ENCODE data around the gene YRDC. TPM values are rescaled to one million over a fixed set of nuclear protein-coding genes. Genes with fewer than 3 reads are reported as not detected.

The YRDC gene, protein sequence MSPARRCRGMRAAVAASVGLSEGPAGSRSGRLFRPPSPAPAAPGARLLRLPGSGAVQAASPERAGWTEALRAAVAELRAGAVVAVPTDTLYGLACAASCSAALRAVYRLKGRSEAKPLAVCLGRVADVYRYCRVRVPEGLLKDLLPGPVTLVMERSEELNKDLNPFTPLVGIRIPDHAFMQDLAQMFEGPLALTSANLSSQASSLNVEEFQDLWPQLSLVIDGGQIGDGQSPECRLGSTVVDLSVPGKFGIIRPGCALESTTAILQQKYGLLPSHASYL
- 8.1 and 11.1 TPM in 2 replicates for total RNA-seq

DNA sequence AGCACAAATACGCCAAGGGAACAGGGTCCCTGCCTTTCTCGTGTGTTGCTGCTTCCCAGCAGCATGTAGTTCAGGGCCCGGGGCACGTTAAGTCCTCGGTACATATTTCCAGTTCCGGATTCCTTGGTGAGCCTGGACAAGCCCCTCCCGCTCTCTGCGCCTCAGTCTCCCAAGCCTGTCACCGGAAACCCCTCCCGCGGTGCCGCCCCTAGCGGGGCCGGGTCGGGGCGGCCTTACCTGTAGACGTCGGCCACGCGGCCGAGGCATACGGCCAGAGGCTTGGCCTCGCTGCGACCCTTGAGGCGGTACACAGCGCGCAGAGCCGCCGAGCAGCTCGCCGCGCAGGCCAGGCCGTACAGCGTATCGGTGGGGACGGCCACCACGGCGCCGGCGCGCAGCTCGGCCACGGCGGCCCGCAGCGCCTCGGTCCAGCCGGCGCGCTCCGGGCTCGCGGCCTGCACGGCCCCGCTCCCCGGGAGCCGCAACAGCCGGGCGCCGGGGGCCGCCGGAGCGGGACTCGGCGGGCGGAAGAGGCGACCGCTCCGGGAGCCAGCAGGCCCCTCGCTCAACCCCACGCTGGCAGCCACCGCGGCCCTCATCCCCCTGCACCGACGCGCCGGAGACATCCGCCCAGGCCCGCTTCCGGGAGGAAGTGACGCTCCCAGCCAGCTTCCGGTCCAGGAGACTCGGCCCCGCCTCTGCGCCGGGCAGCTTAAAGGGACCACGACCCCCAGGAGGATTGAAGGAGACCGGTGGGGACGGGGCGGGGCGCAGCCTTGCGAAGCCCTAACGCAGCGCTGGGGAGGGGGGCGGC, at the start of gene YRDC, which contains the start of gene C1orf122:
Gene YRDC (minus strand): TSS at position 654 of the 814 bp plus-strand sequence. CDS start 28 bp downstream, at position 626.
Gene C1orf122 (plus strand): TSS at position 236 of the 814 bp plus-strand sequence. CDS start 615 bp downstream, outside the sequence.

DNA sequence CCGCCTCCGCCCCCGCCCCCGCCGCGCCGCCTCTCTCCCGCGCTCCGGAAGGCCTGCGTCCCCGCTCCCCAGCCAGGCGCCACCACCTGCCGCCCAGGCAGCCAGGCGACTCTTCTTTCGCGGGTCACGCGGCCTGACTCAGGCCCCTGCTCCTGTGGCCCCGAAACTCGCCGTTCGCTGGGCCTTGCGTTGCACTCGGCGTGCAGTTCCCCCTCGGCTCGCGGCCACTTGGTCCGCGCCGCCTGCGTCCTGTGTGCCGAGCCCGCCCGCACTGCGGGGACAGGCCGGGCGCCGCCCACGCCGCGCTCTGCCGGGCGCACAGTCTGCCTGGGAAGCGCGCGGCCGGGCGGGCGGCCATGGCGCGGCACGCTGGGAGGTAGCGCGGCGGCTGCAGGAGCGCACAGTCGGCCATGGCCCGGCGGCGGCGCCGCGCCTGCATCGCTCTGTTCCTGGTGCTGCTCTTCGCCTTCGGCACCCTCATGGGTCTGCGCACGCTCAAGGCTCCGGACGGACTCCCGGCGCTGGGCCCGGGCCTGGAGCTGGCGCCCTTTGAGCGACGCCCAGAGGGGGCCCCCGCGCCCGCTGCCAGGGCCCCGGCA, 14.1 kb downstream of the YRDC start, which contains the start of gene MANEAL:
Gene MANEAL (plus strand): TSS at position 75 of the 599 bp plus-strand sequence. CDS start 336 bp downstream, at position 411.

DNA sequence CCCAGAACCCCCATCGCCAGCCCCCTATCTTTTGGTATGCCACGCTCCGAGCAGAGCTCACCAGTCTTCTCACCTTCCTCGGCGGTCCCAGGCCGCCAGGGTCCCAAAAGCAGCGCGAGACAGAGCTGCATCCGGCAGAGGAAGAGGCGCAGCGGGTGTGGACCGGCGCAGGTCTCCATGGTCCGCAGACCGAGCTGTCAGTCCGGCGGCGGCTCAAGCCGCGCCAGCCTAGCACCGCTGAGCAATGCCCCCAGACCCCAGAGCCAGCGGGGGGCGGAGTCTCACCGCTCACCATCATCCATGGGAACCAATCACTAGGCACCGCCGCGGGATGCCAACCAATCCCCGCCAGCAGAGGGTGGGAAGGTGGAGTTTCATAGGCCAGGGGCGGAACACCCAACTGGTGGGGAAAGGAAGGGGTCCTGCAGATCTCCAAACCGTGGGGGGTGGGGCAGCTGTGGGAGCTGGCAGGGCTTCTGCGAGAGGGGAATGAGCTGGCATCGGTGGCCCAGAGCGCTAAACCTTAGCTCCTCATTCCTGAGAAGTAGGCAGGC, 43.0 kb downstream of the YRDC start, which contains the start of gene EPHA10:
Gene EPHA10 (minus strand): TSS at position 233 of the 554 bp plus-strand sequence. CDS start 54 bp downstream, at position 179.

Other genes starting within 250 kb of the YRDC start
- gene GNL2, start 212.3 kb downstream of the YRDC start, total RNA-seq: 56.4 and 66.9 TPM in 2 replicates
- 0.15 and 0.83 TPM in 2 replicates for gene RSPO1, start 173.3 kb downstream of the YRDC start, total RNA-seq
- gene CDCA8, start 115.7 kb downstream of the YRDC start, total RNA-seq: 1.5 and 16.4 TPM in 2 replicates
- gene EPHA10, start 43.1 kb downstream of the YRDC start, total RNA-seq: 0.15 TPM in 1 of 2 replicates, not detected in the other
- gene MANEAL, start 14.4 kb downstream of the YRDC start, total RNA-seq: 0.15 and 1.8 TPM in 2 replicates
- gene C1orf122, start 418 bp downstream of the YRDC start, total RNA-seq: 23.3 and 46.5 TPM in 2 replicates
- 3.9 and 4.0 TPM in 2 replicates for gene MTF1, start 51.4 kb upstream of the YRDC start, total RNA-seq
- gene INPP5B, start 138.8 kb upstream of the YRDC start, total RNA-seq: 39.0 and 41.4 TPM in 2 replicates
- 64.8 and 121 TPM in 2 replicates for gene SF3A3, start 181.8 kb upstream of the YRDC start, total RNA-seq
- gene FHL3, start 197.3 kb upstream of the YRDC start, total RNA-seq: 16.6 and 31.1 TPM in 2 replicates
- gene UTP11, start 204.5 kb upstream of the YRDC start, total RNA-seq: 27.0 and 53.5 TPM in 2 replicates
- gene POU3F1, start 238.6 kb upstream of the YRDC start, total RNA-seq: under 0.01 and 0.17 TPM in 2 replicates